NCI-H1092 treated with DMSO at 0.1 percent for 48 hours (cell line): ENCODE results near the gene GLE1.

Experiments
- DNase-seq: peaks from one replicate; lab custom pipeline; 2025; lab: John Stamatoyannopoulos, UW

Gene GLE1, protein sequence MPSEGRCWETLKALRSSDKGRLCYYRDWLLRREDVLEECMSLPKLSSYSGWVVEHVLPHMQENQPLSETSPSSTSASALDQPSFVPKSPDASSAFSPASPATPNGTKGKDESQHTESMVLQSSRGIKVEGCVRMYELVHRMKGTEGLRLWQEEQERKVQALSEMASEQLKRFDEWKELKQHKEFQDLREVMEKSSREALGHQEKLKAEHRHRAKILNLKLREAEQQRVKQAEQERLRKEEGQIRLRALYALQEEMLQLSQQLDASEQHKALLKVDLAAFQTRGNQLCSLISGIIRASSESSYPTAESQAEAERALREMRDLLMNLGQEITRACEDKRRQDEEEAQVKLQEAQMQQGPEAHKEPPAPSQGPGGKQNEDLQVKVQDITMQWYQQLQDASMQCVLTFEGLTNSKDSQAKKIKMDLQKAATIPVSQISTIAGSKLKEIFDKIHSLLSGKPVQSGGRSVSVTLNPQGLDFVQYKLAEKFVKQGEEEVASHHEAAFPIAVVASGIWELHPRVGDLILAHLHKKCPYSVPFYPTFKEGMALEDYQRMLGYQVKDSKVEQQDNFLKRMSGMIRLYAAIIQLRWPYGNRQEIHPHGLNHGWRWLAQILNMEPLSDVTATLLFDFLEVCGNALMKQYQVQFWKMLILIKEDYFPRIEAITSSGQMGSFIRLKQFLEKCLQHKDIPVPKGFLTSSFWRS

GRCh38 chr9:128504485-128505413, at the start of gene GLE1:
TSS of gene GLE1 (plus strand) at chr9:128504719. CDS start at chr9:128504806, 87 bp downstream.
- DNase-seq, result peak; percentile 95

DNA sequence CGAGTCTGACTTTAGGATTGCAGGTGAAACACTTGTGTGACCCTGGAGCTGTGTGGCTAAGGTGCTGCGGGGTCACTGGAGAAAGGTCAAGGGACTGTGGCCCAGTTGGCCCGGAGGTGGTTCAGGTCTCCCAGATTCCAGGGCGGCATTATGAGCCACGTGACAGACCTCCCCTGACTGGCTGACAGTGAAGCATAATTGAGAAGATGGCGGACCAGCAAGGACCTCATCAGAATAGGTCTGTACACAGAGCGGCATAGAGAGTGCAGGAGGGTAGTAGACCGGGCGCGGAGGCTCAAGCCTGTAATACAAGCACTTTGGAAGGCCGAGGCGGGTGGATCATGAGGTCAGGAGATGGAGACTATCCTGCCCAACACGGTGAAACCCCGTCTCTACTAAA, 49.5 kb upstream of the GLE1 start:
- DNase-seq, result no peak

GRCh38 chr9:128455849-128456612, 48.5 kb upstream of the GLE1 start, which contains the start of gene ODF2:
TSS of gene ODF2 (plus strand) at chr9:128456006. CDS start at chr9:128456092, 86 bp downstream.
- peak; percentile 96 for DNase-seq

GRCh38 chr9:128456613-128457061, 47.9 kb upstream of the GLE1 start:
- peak; percentile 71 for DNase-seq

- no peak for DNase-seq
Measured at GRCh38 chr9:128457207-128457606, 47.3 kb upstream of the GLE1 start.

DNA sequence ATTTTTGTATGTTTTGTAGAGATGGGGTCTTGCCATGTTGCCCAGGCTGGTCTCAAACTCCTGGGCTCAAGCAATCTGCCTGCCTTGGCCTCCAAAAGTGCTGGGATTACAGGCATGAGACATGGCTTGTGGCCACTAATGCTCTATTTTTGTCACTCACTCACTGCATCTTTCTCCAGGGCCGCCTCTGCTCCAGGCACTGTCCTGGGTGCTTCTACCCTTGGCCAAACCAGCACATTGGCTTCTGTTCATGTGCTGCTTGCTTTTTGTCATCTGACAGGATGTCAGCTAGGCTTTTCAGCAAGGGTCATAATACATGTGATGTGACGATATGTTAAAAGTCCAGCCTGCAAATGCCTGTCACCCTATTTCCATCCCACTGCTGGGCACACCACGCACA, 45.5 kb upstream of the GLE1 start:
- DNase-seq, result no peak

GRCh38 chr9:128469070-128469469, 35.4 kb upstream of the GLE1 start:
- no peak for DNase-seq

DNA sequence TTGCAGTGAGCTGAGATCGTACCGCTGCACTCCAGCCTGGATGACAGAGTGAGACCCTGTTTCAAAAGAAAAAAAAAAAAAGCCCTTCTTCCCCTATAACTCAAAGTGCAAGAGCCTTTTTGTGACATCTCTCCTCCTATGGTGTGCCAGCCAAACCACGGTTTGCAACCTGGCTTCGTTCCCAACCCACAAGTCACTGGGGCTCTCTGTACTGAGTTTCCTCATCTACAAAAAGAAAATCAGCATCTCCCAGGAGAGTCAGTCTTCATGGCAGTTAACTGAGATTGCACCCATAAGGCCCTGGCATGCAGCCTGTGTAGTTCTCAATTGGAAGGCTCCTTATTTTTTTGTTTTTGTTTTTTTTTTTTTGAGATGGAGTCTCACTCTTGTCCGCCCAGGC, 34.0 kb upstream of the GLE1 start:
- no peak for DNase-seq

DNA sequence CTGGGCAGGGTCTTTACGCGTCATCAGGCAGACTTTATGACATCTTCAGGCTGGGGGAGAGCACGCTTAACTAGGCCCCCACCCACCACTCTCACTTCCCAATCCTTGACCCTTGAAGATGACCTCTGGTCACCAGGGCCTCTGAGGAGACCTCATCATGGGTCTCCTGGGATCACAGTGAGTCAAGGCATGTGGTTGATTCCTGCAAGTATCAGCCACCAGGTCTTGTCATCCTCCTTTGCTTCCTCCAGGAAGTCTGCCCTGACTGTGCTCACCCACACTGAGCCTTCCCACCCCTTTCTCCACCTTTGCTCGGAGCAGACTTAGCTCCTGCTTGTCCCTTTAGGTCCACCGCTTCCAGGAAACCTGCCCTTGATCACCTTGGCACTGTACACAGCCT, 31.4 kb upstream of the GLE1 start:
- no peak for DNase-seq

DNA sequence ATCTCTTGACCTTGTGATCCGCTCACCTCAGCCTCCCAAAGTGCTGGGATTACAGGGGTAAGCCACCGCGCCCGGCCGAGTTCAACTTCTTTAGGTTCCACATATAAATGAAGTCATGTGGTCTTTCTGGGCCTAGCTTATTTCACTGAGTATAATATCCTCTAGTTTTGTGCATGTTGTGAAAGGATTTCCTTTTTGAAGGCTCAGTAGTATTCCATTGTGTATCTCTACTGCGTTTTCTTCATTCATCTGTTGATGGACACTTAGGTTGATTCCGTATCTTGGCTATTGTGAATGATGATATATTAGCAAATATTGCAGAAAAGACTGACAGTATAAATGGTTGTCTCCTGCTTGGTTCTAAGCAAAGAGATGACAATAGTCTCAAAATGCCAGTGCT, 28.7 kb upstream of the GLE1 start:
- DNase-seq, result no peak

DNA sequence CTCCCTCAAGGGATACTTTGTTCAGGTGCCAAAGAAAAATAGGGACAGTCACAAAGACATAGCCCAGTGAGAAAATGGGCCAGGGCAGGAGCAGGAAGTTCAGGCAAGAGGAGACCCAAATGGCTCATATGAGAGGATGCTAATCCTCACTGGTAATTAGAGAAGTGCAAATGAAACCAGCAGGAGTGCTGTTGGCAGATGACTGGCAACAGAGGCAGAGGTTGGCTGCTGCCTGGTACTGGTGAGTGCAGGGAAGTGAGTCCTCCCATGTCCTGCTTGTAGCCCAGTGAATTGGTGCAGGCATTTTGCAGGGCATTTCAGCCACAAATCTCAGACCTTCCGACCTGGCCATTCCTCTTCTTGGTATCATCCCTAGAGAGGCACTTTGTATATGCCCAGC, 25.3 kb upstream of the GLE1 start:
- DNase-seq, result no peak

GRCh38 chr9:128481561-128481960, 23.0 kb upstream of the GLE1 start:
- DNase-seq, result no peak

GRCh38 chr9:128482186-128482585, 22.3 kb upstream of the GLE1 start:
- no peak for DNase-seq

GRCh38 chr9:128484686-128485413, 19.7 kb upstream of the GLE1 start:
- no peak for DNase-seq

DNA sequence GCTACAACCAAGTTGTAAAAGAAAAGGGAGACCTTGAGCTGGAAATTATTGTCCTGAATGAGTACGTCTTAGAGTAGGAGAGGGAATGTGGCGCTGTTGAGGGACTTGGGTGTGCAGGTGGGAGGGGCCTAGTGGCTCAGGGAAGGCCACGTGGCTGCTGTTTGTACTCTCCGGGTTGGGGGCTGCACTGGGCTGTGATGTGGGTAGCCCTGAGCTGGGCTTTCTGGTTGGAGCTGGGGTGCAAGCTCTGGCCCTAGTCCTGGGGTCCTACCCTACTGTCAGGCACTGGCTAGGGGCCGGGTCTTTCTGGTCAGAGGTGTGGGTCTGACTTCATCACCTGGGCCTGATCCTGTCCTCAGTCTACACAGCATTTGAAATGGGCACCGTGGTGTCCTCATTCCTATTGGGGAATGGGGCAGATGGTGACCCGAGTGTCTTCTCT, 19.1 kb upstream of the GLE1 start:
- no peak for DNase-seq

- no peak for DNase-seq
Measured at GRCh38 chr9:128486201-128486600, 18.3 kb upstream of the GLE1 start.

GRCh38 chr9:128493424-128493823, 11.1 kb upstream of the GLE1 start:
- no peak for DNase-seq

DNA sequence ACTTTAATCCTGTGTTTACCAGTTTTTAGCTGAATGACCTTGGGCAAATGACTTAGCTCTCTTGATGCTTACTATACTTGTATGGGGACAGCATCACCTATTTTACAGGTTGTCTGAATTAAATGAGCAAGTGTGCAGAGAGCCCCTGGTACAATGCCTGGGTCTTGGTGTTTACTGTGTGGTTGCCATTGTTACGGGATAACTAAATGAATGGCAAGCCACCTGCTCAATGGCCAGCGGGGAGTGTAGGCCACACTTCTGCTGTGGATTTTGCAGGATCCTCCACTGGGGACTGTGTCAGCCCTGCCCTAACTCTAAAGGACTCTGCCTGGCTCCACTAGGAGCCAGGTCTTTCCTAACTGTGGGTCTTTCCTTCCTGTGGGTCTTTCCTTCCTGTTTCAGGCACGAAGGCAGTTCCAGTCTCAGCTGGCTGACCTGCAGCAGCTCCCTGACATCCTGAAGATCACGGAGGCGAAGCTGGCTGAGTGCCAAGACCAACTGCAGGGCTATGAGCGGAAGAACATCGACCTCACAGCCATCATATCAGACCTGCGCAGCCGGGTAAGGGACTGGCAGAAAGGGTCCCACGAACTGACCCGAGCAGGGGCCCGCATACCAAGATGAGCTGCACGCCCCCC, 10.3 kb upstream of the GLE1 start:
- peak; percentile 71 for DNase-seq

GRCh38 chr9:128494746-128495129, 9.8 kb upstream of the GLE1 start:
- no peak for DNase-seq

DNA sequence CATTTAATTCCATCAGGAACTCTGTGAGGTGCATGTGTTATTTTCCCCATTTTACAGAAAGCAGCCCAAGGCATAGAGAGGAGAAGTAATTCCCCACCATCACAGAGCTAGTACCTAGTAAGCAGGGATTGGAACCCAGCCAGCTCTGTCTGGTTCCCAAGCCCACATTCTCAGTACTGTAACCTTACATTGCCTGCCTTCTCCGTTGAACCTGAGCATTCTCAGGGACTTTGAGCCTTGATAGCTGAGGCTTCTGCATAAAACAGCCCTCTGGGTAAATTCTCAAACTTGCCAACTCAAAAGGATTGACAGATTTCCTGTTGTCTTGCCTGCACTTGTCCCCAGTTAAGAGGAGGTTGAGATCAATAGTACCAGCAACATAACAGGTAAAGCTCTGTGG, 9.2 kb upstream of the GLE1 start:
- DNase-seq, result peak; percentile 12
